K562 (cell line): ENCODE data around the gene KAZN. TPM values are rescaled to one million over a fixed set of nuclear protein-coding genes. Genes with fewer than 3 reads are reported as not detected.

ENCODE experiments used
- ATAC-seq: fragments of 200-7000 bp; cut with Tn5 transposase; 3 replicates; pipeline ENCODE4 v1.9.1; 2020; ENCODE audit warnings: moderate library complexity
- BruUV-seq: library from RNA; stranded (reverse); fragments of 400-500 nt; replicated peaks from 2 replicates; lab custom pipeline; 2021; lab: Mats Ljungman, UMichigan
- CTCF ChIA-PET: fragments of 300-600 bp; formaldehyde crosslinking; extraction: SDS; loops from one replicate; lab custom pipeline; 2021; ENCODE audit warnings: low intra/inter-chr PET ratio; lab: Yijun Ruan, JAX
- POLR2A ChIA-PET: fragments of 300-600, 350-650 bp; sonication (Branson Sonifier 250); formaldehyde crosslinking; extraction: SDS; loops from one replicate; lab custom pipeline; 2021; ENCODE audit warnings: antibody characterized with exemption, inconsistent platforms; lab: Yijun Ruan, JAX
- DNase-seq, 4 experiments: peaks; one replicate each; pipeline versions ENCODE4 v3.0.0 to v3.0.0-alpha.2; 2011 to 2018; ENCODE audit warnings: low spot score in 3 of 4, mixed read lengths in 3 of 4; ENCODE audit errors: extremely low read depth in 1 of 4
- FAIRE-seq: peaks from 2 replicates; lab custom pipeline; 2011; peaks lifted over from hg19 to GRCh38; lab: Jason Lieb, UNC
- H2AFZ ChIP-seq: 2 replicates; pipeline ENCODE4 v1.6.0; 2011; ENCODE audit warnings: low read depth, low read length, control low read depth, inconsistent platforms
- H3K27ac ChIP-seq: fragments of 200-600 bp; 3 replicates; pipeline ENCODE4 v1.8.0; 2011; ENCODE audit warnings: low read depth, mild to moderate bottlenecking, control low read depth, inconsistent platforms, low read length, moderate library complexity, mixed read lengths; ENCODE audit errors: extremely low read depth
- H3K27me3 ChIP-seq, 2 experiments: fragments of 300-600 bp in 1 of 2; 2 replicates in 1 of 2; 3 replicates in 1 of 2; pipeline versions ENCODE4 v1.6.0 to v1.8.0; 2011; ENCODE audit warnings: inconsistent platforms in 2 of 2, low read length in 2 of 2, mild to moderate bottlenecking in 1 of 2, mixed read lengths in 1 of 2, moderate library complexity in 1 of 2; ENCODE audit not compliant: control insufficient read depth in 2 of 2, insufficient read depth in 2 of 2
- H3K36me3 ChIP-seq: fragments of 300-600 bp; 3 replicates; pipeline ENCODE4 v1.8.0; 2011; ENCODE audit warnings: mild to moderate bottlenecking, low read length, inconsistent platforms; ENCODE audit not compliant: control insufficient read depth, insufficient read depth
- H3K4me1 ChIP-seq, 2 experiments: fragments of 200-600 bp in 1 of 2; replicated peaks in 1 of 2; 2 replicates in 1 of 2; 3 replicates in 1 of 2; pipeline versions ENCODE4 v1.5.1 to v1.8.0; 2011; ENCODE audit warnings: inconsistent platforms in 2 of 2, low read length in 2 of 2, mild to moderate bottlenecking in 1 of 2, mixed read lengths in 1 of 2, moderate library complexity in 1 of 2; ENCODE audit not compliant: control insufficient read depth in 2 of 2, insufficient read depth in 2 of 2
- H3K4me2 ChIP-seq: 2 replicates; pipeline ENCODE4 v1.6.1; 2011; ENCODE audit warnings: low read length, control low read depth, inconsistent platforms, mixed read lengths; ENCODE audit not compliant: insufficient read depth
- H3K4me3 ChIP-seq: fragments of 200-600 bp; sonication (generic), shearing (Covaris generic); 2 replicates; pipeline ENCODE4 v1.5.1; 2016; ENCODE audit warnings: control low read depth, inconsistent platforms
- H3K79me2 ChIP-seq: fragments of 200-600 bp; 3 replicates; pipeline ENCODE4 v1.8.0; 2011; ENCODE audit warnings: low read length, inconsistent platforms; ENCODE audit not compliant: control insufficient read depth, insufficient read depth
- H3K9ac ChIP-seq, 2 experiments: 2 replicates each; pipeline versions ENCODE4 v1.6.0 to v1.6.1; 2011; ENCODE audit warnings: low read depth in 2 of 2, low read length in 2 of 2, control low read depth in 1 of 2, inconsistent platforms in 1 of 2, mild to moderate bottlenecking in 1 of 2, mixed read lengths in 1 of 2; ENCODE audit not compliant: insufficient read depth in 1 of 2
- H3K9me1 ChIP-seq: one replicate; pipeline ENCODE4 v1.6.0; 2011; ENCODE audit warnings: inconsistent platforms, mild to moderate bottlenecking, low read length, moderate library complexity; ENCODE audit not compliant: control insufficient read depth, insufficient read depth
- H3K9me3 ChIP-seq: replicated peaks from 2 replicates; pipeline ENCODE4 v1.5.1; 2011; ENCODE audit warnings: low read depth, low read length, inconsistent platforms; ENCODE audit not compliant: control insufficient read depth, insufficient read depth
- H4K20me1 ChIP-seq: replicated peaks from 2 replicates; pipeline ENCODE4 v1.6.1; 2011; ENCODE audit warnings: low read length, inconsistent platforms, mixed read lengths; ENCODE audit not compliant: control insufficient read depth, insufficient read depth
- BRF1 ChIP-seq: IDR thresholded peaks from 3 replicates; pipeline ENCODE4 v1.6.1; 2011; ENCODE audit warnings: borderline replicate concordance, mild to moderate bottlenecking; ENCODE audit not compliant: insufficient read length; ENCODE audit errors: extremely low read depth
- CREBBP ChIP-seq: IDR thresholded peaks from one replicate; pipeline ENCODE4 v1.6.1; 2012; ENCODE audit warnings: low read depth, mild to moderate bottlenecking, control low read depth, inconsistent platforms, low read length
- CTBP1 ChIP-seq: fragments of 450-650 bp; IDR thresholded peaks from 2 replicates; pipeline ENCODE4 v1.6.1; 2016; ENCODE audit warnings: borderline replicate concordance
- CTCF ChIP-seq, 3 experiments: IDR thresholded peaks in 2 of 3; conservative IDR thresholded peaks in 1 of 3; 2 replicates each; pipeline ENCODE4 v1.5.1; 2011 to 2012; ENCODE audit warnings: low read length in 3 of 3, mild to moderate bottlenecking in 3 of 3, control low read depth in 2 of 3, improper control_type of control experiment in 1 of 3, inconsistent platforms in 1 of 3, low read depth in 1 of 3, mixed read lengths in 1 of 3, moderate library complexity in 1 of 3; ENCODE audit not compliant: insufficient read depth in 2 of 3
- FOXM1 ChIP-seq, 2 experiments: fragments of 450-650 bp in 1 of 2; sonication (generic) in 1 of 2; formaldehyde crosslinking in 1 of 2; IDR thresholded peaks; 2 replicates each; pipeline versions ENCODE4 v1.6.1 to v1.9.0; 2017 to 2022; ENCODE audit warnings: low read depth in 2 of 2, mild to moderate bottlenecking in 2 of 2, missing genetic modification reagents in 1 of 2, moderate library complexity in 1 of 2
- MEF2A ChIP-seq: IDR thresholded peaks from 2 replicates; pipeline ENCODE4 v1.6.1; 2011; ENCODE audit warnings: low read depth, mild to moderate bottlenecking, low read length, moderate library complexity; ENCODE audit not compliant: control insufficient read depth
- MEF2D ChIP-seq: conservative IDR thresholded peaks from 2 replicates; pipeline ENCODE4 v1.6.1; 2016; ENCODE audit warnings: low read depth, missing genetic modification characterization, missing compliant biosample characterization
- NFRKB ChIP-seq: fragments of 450-650 bp; IDR thresholded peaks from 2 replicates; pipeline ENCODE4 v1.6.1; 2016; ENCODE audit warnings: low read depth
- OTX1 ChIP-seq: fragments of 450-650 bp; formaldehyde crosslinking; IDR thresholded peaks from 2 replicates; pipeline ENCODE4 v1.4.0; 2022; ENCODE audit warnings: mild to moderate bottlenecking
- RBM34 ChIP-seq: fragments of 200-400 bp; formaldehyde crosslinking; IDR thresholded peaks from 2 replicates; pipeline ENCODE4 v1.6.1; 2018; ENCODE audit warnings: low read length, borderline replicate concordance; ENCODE audit not compliant: insufficient read depth
- SREBF1 ChIP-seq: fragments of 150-350 bp; IDR thresholded peaks from 2 replicates; pipeline ENCODE4 v1.6.1; 2014; ENCODE audit warnings: antibody characterized with exemption, low read depth, low read length, borderline replicate concordance
- ZNF239 ChIP-seq: fragments of 250-450 bp; sonication (Bioruptor Pico); IDR thresholded peaks from 2 replicates; pipeline ENCODE4 v1.4.0; 2020; ENCODE audit warnings: mild to moderate bottlenecking
- ZNF263 ChIP-seq: sonication (generic); formaldehyde crosslinking; IDR thresholded peaks from 2 replicates; pipeline ENCODE4 v1.8.0; 2022; ENCODE audit warnings: mild to moderate bottlenecking, missing genetic modification reagents, borderline replicate concordance
- ZNF408 ChIP-seq: fragments of 250-450 bp; sonication (Bioruptor Pico); IDR thresholded peaks from 2 replicates; pipeline ENCODE4 v1.4.0; 2020; ENCODE audit warnings: low read depth, mild to moderate bottlenecking, moderate library complexity
- WGBS: fragments of 100-300 bp; shearing (Covaris generic); methylation state at CpG from one replicate; pipeline ENCODE4 v1.1.6; 2016; ENCODE audit warnings: low coverage, mixed read lengths; ENCODE audit not compliant: insufficient coverage; ENCODE audit errors: missing lambda C conversion rate; 5-methylcytosine and 5-hydroxymethylcytosine counted together
- in situ Hi-C: fragments of 300-500 bp; cut with MboI; formaldehyde crosslinking; loops from 4 replicates; pipeline ENCODE4 v1.15.0; 2018; ENCODE audit warnings: inconsistent platforms, mixed read lengths
- intact Hi-C: fragments of 100-400 bp; cut with micrococcal nuclease; formaldehyde crosslinking; loops from 2 replicates; pipeline ENCODE4 v1.14.2; 2022
- polyA plus RNA-seq, 8 experiments: library from polyadenylated mRNA; depleted of rRNA in 4 of 8; stranded (reverse) in 5 of 8; unstranded in 3 of 8; fragments of >200 nt; fragmentation: Nextera tagmentation in 2 of 8; fragmentation: Illumina TruSeq in 1 of 8; extraction: Ambion mirVana in 2 of 8; extraction: Trizol in 1 of 8; gene quantifications; 2 replicates each; pipeline versions ENCODE4 v1.2.1 to v1.2.3, GENCODE V29; 2011 to 2014; ENCODE audit warnings: inconsistent platforms in 1 of 8, missing spikeins in 1 of 8
- total RNA-seq, 7 experiments: library from RNA; depleted of rRNA in 6 of 7; stranded (reverse); fragments of >200 nt in 6 of 7; fragmentation: Illumina TruSeq in 2 of 7; extraction: Trizol in 2 of 7; gene quantifications; 2 replicates each; pipeline versions ENCODE4 v1.2.1 to v1.2.3, GENCODE V29; 2011 to 2021; ENCODE audit warnings: low replicate concordance in 1 of 7
- TF ChIP-seq, protein P1 (sequence below): fragments of 250-450 bp; sonication (Bioruptor Pico); IDR thresholded peaks from 2 replicates; pipeline ENCODE4 v1.9.0; 2021; ENCODE audit warnings: mild to moderate bottlenecking, inconsistent platforms
- TF ChIP-seq, protein P2 (sequence below): fragments of 250-450 bp; sonication (Bioruptor Pico); IDR thresholded peaks from 2 replicates; pipeline ENCODE4 v1.8.0; 2021; ENCODE audit warnings: borderline replicate concordance, mild to moderate bottlenecking, moderate library complexity; ENCODE audit not compliant: poor library complexity, severe bottlenecking

The KAZN gene
- total and polyA plus RNA-seq, 9 of the 15 experiments (the other 6 are each of a cell fraction or from before 2014, with no cell fraction given): 2.1 to 21.6 (median 5.4) TPM

- BruUV-seq: no TSS peak
- H3K9ac ChIP-seq: no peak overlapping the region
- no peaks in the 10 kb centered on the region for H3K79me2 ChIP-seq
- peaks cover 0 to 4% of the 10 kb centered on the region in 2 experiments; a peak in 1 of 5 replicates for H3K4me1 ChIP-seq
- DNase-seq (no peak), ATAC-seq (no peak), FAIRE-seq (no peak)
- in situ Hi-C loops: no loop called here
- no peak overlapping the region for H3K4me2 ChIP-seq
- H3K27ac ChIP-seq: no peak overlapping the region
- CTCF ChIA-PET: interaction anchor here (0.5 kb wide), 1 partner anchor 604 kb away, joined by 3 read pairs; no protein-coding TSS in a partner anchor
- H3K27me3 ChIP-seq: peaks cover 39 to 80% of the 10 kb centered on the region in 2 experiments
- 0% methylated on average over 6 of the region's 6 CpGs for WGBS
- no peak overlapping the region for H3K4me3 ChIP-seq
- H3K9me1 ChIP-seq: no peaks in the 10 kb centered on the region
- no peaks in the 10 kb centered on the region for H3K36me3 ChIP-seq
- H2AFZ ChIP-seq: no peak overlapping the region
- no peaks in the 10 kb centered on the region for H3K9me3 ChIP-seq
- POLR2A ChIA-PET: no interaction called here
- intact Hi-C loops: no loop called here
- peaks cover 6% of the 10 kb centered on the region for H4K20me1 ChIP-seq
- TF ChIP-seq ZNF263 (CRISPR knock-in tag): no peak
- no peak for TF ChIP-seq CTBP1
- TF ChIP-seq CTCF (IDR thresholded peaks at IDR 0.05 in 2 of 3, conservative IDR thresholded peaks at IDR 0.05 in 1 of 3; ENCODE audit: insufficient read depth in 2 of 3, low read depth in 1 of 3, low read length in 3 of 3): no peak
- no peak for TF ChIP-seq RBM34
- TF ChIP-seq ZNF408: no peak
- TF ChIP-seq MEF2D (tag): no peak
- TF ChIP-seq BRF1: no peak
- TF ChIP-seq ZNF239 (CRISPR knock-in tag): no peak
- TF ChIP-seq FOXM1 (IDR thresholded peaks at IDR 0.05; ENCODE audit: low read depth): no peak
- no peak for TF ChIP-seq FOXM1 (CRISPR knock-in tag; IDR thresholded peaks at IDR 0.05; ENCODE audit: low read depth)
- TF ChIP-seq NFRKB: no peak
- TF ChIP-seq SREBF1: no peak
- TF ChIP-seq, protein P1, sequence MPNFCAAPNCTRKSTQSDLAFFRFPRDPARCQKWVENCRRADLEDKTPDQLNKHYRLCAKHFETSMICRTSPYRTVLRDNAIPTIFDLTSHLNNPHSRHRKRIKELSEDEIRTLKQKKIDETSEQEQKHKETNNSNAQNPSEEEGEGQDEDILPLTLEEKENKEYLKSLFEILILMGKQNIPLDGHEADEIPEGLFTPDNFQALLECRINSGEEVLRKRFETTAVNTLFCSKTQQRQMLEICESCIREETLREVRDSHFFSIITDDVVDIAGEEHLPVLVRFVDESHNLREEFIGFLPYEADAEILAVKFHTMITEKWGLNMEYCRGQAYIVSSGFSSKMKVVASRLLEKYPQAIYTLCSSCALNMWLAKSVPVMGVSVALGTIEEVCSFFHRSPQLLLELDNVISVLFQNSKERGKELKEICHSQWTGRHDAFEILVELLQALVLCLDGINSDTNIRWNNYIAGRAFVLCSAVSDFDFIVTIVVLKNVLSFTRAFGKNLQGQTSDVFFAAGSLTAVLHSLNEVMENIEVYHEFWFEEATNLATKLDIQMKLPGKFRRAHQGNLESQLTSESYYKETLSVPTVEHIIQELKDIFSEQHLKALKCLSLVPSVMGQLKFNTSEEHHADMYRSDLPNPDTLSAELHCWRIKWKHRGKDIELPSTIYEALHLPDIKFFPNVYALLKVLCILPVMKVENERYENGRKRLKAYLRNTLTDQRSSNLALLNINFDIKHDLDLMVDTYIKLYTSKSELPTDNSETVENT: no peak
- no peak for TF ChIP-seq MEF2A
- TF ChIP-seq, protein P2, sequence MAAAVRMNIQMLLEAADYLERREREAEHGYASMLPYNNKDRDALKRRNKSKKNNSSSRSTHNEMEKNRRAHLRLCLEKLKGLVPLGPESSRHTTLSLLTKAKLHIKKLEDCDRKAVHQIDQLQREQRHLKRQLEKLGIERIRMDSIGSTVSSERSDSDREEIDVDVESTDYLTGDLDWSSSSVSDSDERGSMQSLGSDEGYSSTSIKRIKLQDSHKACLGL (CRISPR knock-in tag): no peak
- TF ChIP-seq CREBBP: no peak
- TF ChIP-seq OTX1 (CRISPR knock-in tag): no peak
These were observed 497.0 kb downstream of the KAZN start for GRCh38 chr1:15095496-15095875.
